HG03039 (cell line): Measurements from ENCODE around the gene WWOX.

Experiments used
- ATAC-seq: cut with Tn5 transposase; IDR thresholded peaks from one replicate; pipeline ENCODE4 v1.9.1; 2021; ENCODE audit warnings: mild to moderate bottlenecking, moderate library complexity; ENCODE audit not compliant: unreplicated experiment

The WWOX gene

DNA sequence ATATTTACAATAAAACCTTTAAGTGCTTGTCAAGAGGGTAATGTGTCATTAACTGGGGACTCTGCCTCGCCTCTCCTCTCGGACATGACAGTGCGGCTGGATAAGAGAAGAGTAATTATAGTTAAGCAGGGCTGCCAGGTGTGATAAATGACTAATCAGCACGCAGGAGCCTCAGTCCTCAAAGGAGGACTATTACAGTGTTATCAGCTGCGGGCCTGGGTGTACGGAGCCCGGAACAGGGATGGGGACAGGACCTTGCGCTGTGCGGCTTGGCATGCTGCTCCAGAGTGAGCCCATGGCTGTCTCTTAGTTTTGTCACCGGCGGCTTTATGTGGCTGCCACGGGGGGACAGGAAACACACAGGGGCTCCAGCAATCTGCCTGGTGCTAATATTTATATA is 893.9 kb downstream of the WWOX start:
- no peak for ATAC-seq

DNA sequence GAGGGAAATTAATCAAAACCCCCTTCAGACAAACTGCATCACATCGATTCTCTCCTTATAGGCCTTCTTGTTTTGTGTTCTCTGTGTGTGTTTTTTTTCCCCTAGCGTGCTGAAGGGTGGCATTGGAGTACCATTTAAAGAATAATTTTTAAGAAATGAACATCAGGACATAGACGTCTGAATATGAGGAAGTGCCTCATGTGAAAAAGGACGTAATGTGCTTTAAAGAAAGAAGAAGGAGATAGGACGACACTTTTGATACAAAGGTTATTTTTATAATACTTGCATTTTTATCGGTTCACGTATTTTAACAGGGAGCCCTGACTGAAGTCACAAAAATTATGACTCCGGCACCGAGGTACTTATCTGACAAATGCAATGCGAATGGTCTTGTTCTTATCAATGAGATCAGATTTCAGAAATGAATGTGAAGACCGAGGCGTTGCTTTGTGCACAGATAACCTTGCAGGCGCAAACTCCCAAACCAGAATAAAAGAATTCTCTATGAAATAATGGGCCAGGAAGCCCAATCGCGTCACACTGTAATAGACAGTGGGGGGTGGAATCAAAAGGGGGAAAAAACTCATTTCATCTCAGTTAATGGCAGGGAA is 894.8 kb downstream of the WWOX start:
- ATAC-seq = no peak

DNA sequence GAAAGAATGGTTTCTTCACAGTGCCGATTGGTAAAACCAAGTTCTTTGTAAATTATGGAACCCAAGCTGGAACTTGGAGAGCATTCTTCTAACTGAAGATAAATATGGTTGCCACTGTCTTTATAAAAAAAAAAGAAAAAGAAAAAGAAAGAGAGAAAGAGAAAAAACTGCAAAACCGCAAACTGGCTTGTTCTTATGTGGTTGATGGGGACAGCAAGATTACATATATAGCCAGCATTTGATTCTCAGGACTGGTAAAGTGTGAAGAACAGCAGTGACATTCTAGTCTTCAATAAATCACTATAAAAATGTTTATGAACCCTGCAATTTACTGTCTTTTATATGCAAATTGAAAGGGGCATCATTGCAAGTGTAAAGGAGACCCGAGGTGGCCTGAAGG is 896.0 kb downstream of the WWOX start:
- no peak for ATAC-seq

DNA sequence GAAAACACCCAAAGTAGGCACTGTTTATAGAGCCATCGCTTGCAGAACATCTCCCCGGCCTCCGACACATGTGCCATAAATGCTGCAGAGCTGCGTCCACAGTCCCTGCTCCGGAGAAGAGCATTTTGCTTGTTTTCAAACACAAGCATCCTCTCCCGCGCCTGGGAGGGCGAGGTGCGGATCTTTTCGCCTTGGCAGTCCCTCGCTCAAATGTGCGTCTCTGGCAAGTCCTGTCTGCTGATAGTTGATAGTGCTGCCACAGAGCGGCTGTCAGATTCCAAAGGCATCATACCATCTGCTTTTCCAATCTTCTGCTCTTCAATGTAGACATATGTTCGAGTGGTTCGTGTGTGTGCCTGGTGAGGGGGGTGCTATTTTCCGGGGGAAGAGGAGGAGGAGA is 897.3 kb downstream of the WWOX start:
- ATAC-seq = no peak

DNA sequence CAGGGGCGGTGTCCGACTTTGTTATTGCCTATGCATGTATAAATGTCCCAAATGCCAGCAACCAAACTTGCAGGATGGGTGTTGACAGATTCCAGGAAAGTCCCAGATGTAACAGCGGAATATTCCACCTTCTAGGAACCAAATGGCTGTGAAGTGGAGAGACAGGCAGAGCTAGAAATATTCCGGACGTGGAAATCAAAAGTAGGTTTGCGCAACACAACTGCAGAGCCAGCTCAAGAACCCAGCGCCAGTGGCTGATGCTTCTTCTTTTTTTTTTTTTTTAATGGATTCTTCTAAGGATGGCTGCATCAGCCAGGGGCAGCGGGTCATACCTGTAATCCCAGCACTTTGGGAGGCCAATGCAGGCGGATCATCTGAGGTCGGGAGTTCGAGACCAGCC is 899.4 kb downstream of the WWOX start:
- ATAC-seq = no peak

DNA sequence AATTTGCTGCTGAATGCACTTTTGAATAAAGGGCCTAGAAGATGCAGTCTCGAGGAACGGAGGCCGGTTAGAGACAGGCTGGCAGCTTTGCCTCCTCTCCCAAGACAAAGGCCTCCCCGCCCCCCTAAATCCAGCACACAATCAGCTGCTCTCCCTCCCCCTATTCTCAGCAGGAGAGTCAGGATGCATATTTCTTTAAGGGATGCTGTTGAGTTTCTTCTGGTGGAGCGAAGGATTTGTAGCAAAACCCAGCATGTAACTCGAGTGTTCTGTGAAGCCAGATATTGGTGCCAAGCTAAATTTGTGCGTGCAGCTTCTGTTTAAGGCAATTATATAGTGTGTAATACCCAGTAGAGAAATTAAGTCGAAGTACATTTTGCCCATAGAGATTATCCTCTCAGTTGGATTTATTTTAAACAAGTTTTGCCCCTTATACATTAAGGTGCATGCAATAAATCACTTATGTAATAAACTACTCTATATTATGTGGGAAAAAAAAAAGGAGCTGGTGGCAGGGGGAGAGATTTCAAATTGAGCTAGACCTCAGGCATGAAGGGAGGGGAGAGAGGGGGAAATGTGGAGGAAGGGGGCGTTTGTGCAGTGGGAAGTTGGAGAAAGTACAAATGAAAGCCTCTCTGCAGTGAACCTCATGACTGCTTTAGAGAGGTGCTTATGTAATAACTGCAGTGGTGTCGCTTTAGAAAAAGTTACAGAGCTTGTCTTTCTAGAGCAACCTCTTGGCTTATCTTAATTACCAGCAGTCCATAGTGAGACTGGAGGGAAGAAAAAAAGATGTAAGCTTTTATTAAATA is 901.9 kb downstream of the WWOX start:
- ATAC-seq = no peak

DNA sequence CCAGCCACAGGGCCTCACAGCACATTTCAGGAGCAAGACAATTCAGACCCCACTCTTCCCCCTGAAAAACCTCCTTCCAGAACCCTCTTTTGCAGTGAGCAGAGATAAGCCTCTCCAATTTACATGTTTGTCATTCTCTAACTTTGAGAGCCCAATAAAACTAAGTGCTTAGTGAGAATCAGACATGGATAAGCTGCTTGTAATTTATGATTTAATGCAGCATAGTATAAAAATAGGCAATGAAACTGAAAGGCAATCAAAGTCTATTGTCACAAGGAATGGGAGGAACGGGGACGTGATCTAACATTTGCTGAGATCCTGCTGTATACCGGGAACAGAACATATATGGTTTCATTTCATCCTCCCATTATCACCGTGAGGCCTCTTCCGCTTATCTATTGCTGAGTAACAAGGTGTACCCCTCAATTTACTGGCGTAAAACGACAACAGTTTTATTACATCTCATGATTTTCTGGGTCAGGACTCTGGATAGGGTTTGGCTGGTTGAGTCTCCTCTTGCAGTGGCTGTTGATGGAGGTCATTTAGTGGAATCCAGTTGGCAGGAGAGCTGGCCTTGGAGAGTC is 903.7 kb downstream of the WWOX start:
- ATAC-seq = no peak

DNA sequence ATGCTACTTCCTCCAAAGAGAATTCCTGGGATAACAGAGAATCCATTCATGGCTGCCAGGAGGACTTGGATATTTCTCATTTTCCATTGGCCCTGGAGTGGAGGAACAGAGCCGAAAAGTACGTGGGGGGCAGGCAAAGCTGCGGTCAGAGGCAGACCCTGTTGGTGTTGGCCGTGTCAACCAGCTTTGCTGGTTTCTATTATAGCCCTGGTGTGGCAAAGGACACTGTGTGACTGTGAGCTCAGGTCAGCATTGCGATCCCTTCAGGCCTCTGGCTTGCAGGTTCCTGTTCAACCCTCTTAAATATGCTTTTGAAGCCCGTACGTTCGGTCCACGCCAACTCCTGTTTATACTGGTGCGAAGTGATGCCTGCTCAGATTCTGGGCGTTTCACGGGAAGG is 904.9 kb downstream of the WWOX start:
- ATAC-seq = no peak

DNA sequence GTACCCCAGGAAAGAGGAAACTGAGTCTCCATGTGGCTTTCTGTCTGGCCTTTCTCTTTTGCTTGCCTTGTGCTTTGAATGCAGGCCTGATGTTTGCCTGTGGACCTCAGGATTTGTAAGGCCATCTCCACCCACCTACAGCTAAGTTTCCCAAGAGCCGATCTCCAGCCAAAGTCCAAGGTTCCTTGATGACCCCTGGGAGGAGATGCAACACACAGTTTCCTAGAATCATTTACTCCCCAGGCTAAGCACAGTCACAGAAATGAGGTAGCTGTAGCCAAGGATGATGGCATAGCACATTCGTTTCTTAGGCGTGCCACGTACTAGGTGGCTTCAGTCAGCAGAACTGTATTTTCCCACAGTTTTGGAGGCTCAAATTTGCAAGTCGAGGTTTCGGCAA is 905.6 kb downstream of the WWOX start:
- no peak for ATAC-seq

DNA sequence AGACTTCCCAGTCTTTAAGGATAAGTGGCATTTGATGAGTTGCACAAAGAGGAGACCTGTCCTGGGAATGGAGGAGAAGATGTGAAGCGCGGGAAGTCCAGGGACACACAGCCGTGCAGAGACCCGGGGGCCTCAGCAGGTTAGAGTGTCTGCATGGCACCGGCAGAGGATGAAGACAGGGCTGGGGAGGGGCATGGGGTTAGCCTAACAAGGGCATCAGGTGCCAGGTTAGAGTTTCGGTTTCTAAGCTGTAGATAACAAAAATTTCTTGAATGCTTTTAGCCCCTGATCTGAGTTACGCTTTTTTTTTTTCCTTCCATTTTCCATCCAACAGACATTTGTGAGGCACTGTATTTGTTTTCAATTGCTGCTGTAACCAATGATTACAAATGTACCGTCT is 906.8 kb downstream of the WWOX start:
- no peak for ATAC-seq

DNA sequence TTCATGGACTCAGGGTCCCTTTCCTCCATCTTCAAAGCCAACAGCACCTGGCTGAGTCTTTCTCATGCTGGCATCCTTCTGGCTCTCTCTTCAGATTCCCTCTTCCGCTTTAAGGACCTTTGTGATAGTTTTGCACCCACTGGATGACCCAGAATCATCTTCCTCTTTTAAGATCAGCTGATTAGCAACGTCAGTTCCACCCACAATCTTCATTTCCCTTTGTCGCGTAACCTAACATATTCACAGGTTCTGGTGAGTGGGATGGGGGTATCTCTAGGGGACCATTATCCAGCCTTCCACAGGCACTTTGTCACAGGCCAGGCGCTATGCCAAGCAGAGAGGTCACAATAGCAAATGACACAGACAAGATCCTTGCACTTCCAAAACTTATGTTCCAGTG is 907.3 kb downstream of the WWOX start:
- no peak for ATAC-seq

DNA sequence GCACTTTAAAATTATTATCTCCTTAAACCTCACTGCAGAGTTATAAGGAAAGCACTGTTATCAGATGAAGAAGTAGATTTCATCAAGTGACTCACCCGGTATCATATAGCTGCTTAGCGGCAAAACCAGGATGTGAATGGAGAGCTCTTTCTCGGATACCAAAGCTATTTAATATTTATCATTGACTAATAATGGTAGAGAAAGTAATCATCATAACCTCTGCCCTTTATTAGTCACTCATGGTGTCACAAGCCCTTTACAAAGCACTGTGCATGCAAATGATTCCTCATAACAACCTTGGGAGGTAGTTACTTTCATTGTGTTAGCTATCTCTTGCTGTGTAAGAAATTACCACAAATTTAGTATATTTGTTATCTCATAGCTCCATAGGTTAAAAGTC is 908.2 kb downstream of the WWOX start:
- no peak for ATAC-seq

DNA sequence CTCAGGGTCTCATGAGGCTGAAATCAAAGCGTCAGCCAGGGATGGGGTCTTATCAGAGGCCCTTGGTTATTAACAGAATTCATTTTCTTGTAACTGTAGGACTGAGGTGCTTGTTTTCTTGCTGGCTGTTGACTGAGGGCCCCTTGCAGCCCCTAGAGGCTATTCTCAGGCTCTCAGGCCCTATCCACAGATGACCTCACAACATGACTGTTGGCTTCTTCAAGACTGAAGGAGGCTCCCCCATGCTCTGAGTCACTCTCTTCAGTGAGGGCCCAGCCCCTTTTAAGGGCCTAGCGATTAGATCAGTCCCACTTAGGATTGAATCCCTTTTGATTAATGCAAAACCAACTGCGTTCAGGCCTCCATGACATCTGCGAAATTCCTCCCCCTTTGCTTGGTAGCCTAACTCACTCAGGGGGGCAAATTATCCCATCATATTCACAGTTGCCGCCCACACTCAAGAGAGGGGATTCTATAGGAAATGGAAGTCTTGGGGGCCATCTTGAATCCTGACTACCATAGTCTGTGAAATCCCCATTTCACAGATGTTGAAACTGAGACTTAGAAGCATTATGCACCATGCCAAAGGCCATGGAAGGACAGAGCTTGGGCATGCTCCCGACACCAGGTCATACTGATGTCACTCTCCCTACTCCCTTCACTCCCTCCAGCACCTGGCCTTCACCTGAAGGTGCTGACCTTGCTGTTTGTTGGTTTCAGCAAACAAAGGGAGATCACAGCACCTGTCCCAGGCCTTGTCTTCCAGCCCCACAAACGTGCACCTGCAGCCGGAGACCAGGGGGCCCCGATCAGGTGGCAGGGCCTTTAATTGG is 908.8 kb downstream of the WWOX start:
- ATAC-seq = no peak

DNA sequence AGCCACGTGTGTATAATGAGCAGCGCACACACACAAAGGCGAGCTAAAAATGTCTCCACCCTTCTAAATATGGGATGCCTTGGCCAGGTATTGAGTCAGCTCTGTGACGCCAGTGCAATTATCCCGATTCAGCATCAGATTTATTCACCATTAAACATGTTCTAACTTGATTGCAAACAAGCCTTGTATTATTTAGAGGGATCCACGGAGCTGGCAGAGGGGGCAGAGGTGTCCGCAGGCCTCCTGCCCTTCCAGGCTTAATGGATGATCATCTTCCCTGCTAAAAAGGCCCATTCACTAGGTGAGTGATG is 909.4 kb downstream of the WWOX start:
- no peak for ATAC-seq

DNA sequence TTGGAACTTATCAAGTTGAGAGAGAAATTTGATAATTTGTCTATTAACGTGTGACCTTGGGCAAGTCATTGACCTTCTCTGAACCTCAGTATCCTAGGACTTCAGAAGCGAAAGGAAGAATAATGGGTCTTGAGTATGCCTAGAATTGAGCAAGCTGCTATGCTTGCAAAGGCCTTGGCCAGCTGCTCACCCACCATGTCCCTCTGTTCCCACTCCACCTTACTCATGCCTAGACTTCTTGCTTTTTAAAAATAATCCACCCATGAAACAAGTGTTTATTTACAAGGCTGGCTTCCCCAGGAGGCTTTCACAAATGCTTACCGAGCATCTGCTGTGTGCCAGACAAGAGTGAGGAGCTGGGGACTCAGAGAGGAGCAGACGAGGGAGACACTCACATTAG is 910.4 kb downstream of the WWOX start:
- no peak for ATAC-seq

DNA sequence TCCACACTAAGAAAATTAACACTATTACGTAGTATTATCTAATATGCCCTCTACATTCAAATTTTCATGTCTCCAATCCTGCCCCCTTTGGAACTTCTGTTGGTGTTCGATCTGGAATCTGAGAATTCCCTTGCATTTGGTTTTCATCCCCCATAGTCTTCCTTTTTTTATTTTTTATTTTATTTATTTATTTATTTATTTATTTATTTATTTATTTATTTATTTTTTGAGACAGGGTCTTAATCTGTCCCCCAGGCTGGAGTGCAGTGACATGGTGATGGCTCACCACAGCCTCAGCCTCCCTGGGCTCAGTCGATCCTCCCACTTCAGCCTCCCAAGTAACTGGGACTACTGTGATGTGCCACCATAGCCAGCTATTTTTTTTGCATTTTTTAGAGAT is 911.8 kb downstream of the WWOX start:
- no peak for ATAC-seq

DNA sequence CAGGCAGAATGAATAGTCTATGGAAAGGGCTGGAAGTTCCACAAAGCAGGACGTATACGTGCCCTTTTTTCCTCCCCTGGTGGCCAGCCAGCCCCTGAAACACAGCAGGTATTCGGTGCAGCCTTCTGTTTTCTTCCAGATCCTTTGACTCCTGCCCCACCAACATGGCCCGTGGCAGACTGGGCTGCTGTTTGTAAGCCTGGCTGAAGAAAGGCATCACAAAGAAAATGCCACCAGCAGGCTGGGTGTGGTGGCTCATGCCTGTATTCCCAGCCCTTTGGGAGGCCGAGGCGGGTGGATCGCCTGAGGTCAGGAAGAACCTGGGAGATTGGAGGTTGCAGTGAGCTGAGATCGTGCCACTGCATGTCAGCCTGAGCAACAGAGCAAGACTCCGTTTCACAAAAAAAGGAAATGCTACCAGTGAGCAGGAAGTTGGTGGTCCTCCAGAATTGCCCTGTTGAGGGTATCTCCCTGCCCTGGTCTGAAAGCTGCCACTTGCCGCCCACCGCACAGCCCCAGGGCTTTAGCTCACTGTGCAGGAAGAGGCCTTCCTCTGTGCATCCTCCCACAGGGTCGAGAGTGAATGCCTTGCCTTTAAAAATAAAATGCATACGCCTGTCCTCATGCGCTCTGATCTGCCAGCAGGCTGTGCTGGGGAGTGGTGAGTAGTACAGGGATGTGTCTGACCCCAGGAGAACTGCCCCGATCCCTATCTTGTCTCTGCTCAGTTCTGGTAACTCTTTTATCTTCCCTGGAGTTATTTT is 913.4 kb downstream of the WWOX start:
- ATAC-seq = no peak

DNA sequence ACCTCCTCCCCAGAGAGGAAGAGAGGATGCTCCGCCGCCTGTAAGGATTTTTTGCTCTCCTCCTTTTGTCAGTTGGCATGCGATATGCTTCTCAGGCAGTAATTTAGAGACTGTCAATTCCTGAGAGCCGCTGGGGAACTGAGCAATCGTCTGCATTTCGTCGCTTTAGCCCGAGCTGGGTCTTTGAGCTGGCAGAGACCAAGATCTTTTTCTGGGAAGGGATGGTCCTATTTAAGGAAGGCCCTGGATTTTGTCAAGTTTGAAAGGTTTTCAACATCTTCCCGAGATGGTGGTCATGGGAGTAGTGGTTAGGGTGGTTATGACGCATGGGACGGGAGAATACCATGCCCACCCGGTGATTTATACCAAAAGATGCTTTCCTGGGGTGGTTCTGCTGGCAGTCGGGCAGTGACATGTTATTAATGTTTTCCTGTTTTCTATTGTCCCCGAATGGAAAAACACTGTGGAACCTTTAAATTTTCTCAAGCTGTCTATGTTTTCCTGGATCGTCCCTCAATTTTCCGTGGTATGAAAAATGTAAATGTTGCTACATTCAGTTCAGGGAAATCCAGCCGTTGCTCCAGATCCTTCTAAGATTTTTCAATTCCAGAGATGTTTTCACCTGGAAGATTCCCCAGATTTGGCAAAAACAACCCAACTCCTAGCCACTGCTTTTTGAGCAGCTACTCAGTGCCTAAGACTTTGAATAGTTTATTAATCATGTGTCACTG is 914.6 kb downstream of the WWOX start:
- ATAC-seq = no peak

DNA sequence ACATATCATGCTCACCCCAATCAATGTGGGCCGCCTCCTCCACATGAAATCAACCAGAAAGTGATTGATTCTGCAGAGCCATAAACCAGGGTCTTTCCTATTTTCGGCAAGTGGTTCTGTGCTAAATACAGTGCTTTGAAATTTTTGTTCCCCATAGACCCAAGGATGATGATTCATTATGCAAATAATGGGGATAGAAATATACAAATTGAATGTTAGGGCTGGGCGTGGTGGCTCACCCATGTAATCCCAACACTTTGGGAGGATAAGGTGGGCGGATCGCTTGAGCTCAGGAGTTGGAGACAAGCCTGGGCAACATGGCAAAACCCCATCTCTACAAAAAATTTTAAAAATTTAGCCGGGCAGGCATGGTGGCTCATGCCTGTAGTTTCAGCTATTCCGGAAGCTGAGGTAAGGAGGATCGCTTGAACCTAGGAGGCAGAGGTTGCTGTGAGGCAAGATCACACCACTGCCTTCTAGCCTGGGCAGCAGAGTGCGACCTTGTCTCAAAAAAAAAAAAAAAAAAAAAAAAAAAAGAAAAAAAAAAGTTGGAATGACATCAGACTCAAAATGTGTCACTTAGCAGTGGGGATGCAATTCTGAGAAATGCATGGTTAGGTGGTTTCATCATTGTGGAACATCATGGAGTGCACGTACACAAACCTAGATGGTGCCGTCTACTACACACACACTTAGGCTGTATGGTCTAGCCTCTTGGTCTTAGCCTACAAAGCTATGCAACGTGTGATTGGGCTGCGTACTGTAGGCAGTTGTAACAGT is 919.4 kb downstream of the WWOX start:
- ATAC-seq = no peak

DNA sequence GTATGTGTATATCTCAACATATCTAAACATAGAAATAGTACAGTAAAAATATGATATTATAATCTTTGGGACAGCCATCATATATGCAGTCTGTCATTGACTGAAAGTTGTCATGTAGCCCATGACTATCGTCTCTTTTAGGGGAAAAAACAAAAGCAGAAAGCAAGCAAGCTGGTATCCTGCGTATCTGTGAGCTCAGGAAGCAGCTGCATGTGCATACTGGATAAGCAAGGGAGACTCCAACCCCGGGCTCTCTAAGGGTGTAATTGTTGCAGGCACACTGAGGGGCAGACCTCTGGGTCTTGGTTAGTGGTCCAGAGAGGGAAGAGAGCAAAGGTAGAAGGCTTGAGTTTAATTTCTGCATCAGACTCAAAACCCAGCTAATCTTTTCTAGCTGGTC is 920.0 kb downstream of the WWOX start:
- ATAC-seq = no peak
